GM12891 (cell line): ENCODE measurements around the gene KDM6A.
"Not testable (repeated sequence)": the region's sequence is repeated elsewhere in the genome, so short reads cannot be mapped to it uniquely, and the experiment has no call there.

Experiments
- PAX5 ChIP-seq: IDR thresholded peaks from 2 replicates; pipeline ENCODE4 v1.6.1; 2011; ENCODE audit warnings: low read length, moderate library complexity, mild to moderate bottlenecking; ENCODE audit not compliant: insufficient read depth, severe bottlenecking
- POLR2A ChIP-seq: IDR thresholded peaks from 2 replicates; pipeline ENCODE4 v1.6.1; 2011; ENCODE audit warnings: low read depth, low read length, control low read depth
- POLR2AphosphoS5 ChIP-seq: IDR thresholded peaks from 2 replicates; pipeline ENCODE4 v1.6.1; 2011; ENCODE audit warnings: low read depth, low read length, control low read depth
- SPI1 ChIP-seq: IDR thresholded peaks from 2 replicates; pipeline ENCODE4 v1.6.1; 2011; ENCODE audit warnings: low read depth, low read length, control low read depth
- TAF1 ChIP-seq: IDR thresholded peaks from 2 replicates; pipeline ENCODE4 v1.6.1; 2011; ENCODE audit warnings: low read depth, low read length, control low read depth

GRCh38 chrX:44911074-44911600, 38.1 kb downstream of the KDM6A start:
- not testable (repeated sequence) for TF ChIP-seq POLR2AphosphoS5, POLR2A, TAF1, SPI1, PAX5
